ENCODE measurements around the gene SLC25A34.

Gene SLC25A34

GRCh38 chr1:15714406-15715136 lies 21.5 kb upstream of the SLC25A34 start:
- DNase-seq, result no peak

- no peak for DNase-seq
Measured at GRCh38 chr1:15717418-15718125, 18.5 kb upstream of the SLC25A34 start.

- no peak for DNase-seq
Measured at GRCh38 chr1:15718199-15718601, 17.9 kb upstream of the SLC25A34 start.

- no peak for DNase-seq
Measured at GRCh38 chr1:15719381-15720120, 16.5 kb upstream of the SLC25A34 start.

- no peak for DNase-seq
Measured at GRCh38 chr1:15720861-15721260, 15.2 kb upstream of the SLC25A34 start.

- no peak for DNase-seq
Measured at GRCh38 chr1:15722411-15722810, 13.6 kb upstream of the SLC25A34 start.

GRCh38 chr1:15722836-15723532 lies 13.1 kb upstream of the SLC25A34 start:
- no peak for DNase-seq

- no peak for DNase-seq
Measured at GRCh38 chr1:15723631-15724246, 12.3 kb upstream of the SLC25A34 start.

- DNase-seq, result no peak
Measured at GRCh38 chr1:15724949-15725880, 10.8 kb upstream of the SLC25A34 start.

GRCh38 chr1:15726508-15726907 lies 9.6 kb upstream of the SLC25A34 start:
- DNase-seq, result no peak

- DNase-seq, result no peak
Measured at GRCh38 chr1:15727021-15727420, 9.0 kb upstream of the SLC25A34 start.

- no peak for DNase-seq
Measured at GRCh38 chr1:15727424-15727823, 8.6 kb upstream of the SLC25A34 start.

GRCh38 chr1:15727866-15728534 lies 8.1 kb upstream of the SLC25A34 start:
- no peak for DNase-seq

GRCh38 chr1:15728937-15729657 lies 7.0 kb upstream of the SLC25A34 start:
- no peak for DNase-seq

GRCh38 chr1:15730423-15730822 lies 5.6 kb upstream of the SLC25A34 start:
- DNase-seq, result no peak

- DNase-seq, result no peak
Measured at GRCh38 chr1:15730936-15731335, 5.1 kb upstream of the SLC25A34 start.

GRCh38 chr1:15731735-15732685 lies 4.0 kb upstream of the SLC25A34 start:
- DNase-seq, result no peak

- DNase-seq, result no peak
Measured at GRCh38 chr1:15732686-15733081, 3.4 kb upstream of the SLC25A34 start.

- no peak for DNase-seq
Measured at GRCh38 chr1:15733218-15733725, 2.8 kb upstream of the SLC25A34 start.
